ENCODE measurements around the gene DNAJC6.

Gene DNAJC6

DNA sequence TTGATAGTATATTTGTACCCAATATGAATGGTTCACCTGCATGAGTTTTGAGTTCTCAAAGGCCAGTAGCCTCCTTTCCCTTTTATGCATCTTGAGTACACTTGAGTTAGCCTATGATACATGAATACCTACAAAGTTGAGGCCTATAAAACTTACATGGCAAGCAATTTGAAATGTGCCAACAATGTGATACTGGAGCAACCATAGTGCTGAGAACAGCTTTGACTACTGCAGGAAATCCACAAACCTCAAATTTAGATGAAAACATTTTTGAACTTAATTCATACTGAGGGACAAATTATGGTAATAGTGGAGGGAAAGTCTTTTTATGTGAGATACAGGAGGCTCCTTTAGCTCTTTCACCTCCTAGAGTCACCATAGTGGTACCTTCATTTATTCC lies 148.5 kb downstream of the DNAJC6 start:
- H3K36me3 ChIP-seq (ENCODE audit: control insufficient read depth in 1 of 2, insufficient read depth in 2 of 2, low read length in 2 of 2): no peaks in the 10 kb centered on the region
- H3K27me3 ChIP-seq (ENCODE audit: low read depth, low read length): no peaks in the 10 kb centered on the region
- H3K4me1 ChIP-seq (ENCODE audit: control insufficient read depth in 1 of 2, insufficient read depth in 2 of 2, low read length in 2 of 2): no peaks in the 10 kb centered on the region
- H3K4me3 ChIP-seq (ENCODE audit: low read depth in 1 of 2, low read length in 2 of 2): no peak overlapping the region
- no peak overlapping the region for H3K27ac ChIP-seq (ENCODE audit: low read length)
- no peaks in the 10 kb centered on the region for H3K9me3 ChIP-seq (ENCODE audit: control insufficient read depth in 1 of 2, low read length in 2 of 2)

GRCh38 chr1:65458730-65459396 lies 149.5 kb downstream of the DNAJC6 start:
- no peaks in the 10 kb centered on the region for H3K4me1 ChIP-seq (ENCODE audit: control insufficient read depth in 1 of 2, insufficient read depth in 2 of 2, low read length in 2 of 2)
- no peaks in the 10 kb centered on the region for H3K27me3 ChIP-seq (ENCODE audit: low read depth, low read length)
- no peak overlapping the region for H3K4me3 ChIP-seq (ENCODE audit: low read depth in 1 of 2, low read length in 2 of 2)
- no peaks in the 10 kb centered on the region for H3K9me3 ChIP-seq (ENCODE audit: control insufficient read depth in 1 of 2, low read length in 2 of 2)
- no peak overlapping the region for H3K27ac ChIP-seq (ENCODE audit: low read length)
- no peaks in the 10 kb centered on the region for H3K36me3 ChIP-seq (ENCODE audit: control insufficient read depth in 1 of 2, insufficient read depth in 2 of 2, low read length in 2 of 2)

GRCh38 chr1:65459397-65459768 lies 150.0 kb downstream of the DNAJC6 start:
- Histone ChIP-seq H3K4me3 (ENCODE audit: low read depth in 1 of 2, low read length in 2 of 2) (no peak overlapping the region), H3K27me3 (ENCODE audit: low read depth, low read length) (no peaks in the 10 kb centered on the region), H3K27ac (ENCODE audit: low read length) (no peak overlapping the region), H3K36me3 (ENCODE audit: control insufficient read depth in 1 of 2, insufficient read depth in 2 of 2, low read length in 2 of 2) (no peaks in the 10 kb centered on the region), H3K4me1 (ENCODE audit: control insufficient read depth in 1 of 2, insufficient read depth in 2 of 2, low read length in 2 of 2) (no peaks in the 10 kb centered on the region), H3K9me3 (ENCODE audit: control insufficient read depth in 1 of 2, low read length in 2 of 2) (no peaks in the 10 kb centered on the region)
